HL-60/S4 treated with phorbol 12-myristate 13-acetate at 8.2 ng/mL for 4 days and 3 days (cell line): ENCODE results near the gene HPN.
"Not testable (repeated sequence)": the region's sequence is repeated elsewhere in the genome, so short reads cannot be mapped to it uniquely, and the experiment has no call there.

ENCODE experiments used
- in situ Hi-C: fragments of 300-500 bp; cut with MboI; formaldehyde crosslinking; loops from 2 replicates; pipeline ENCODE4 v1.15.0; 2022; ENCODE audit warnings: low sequenced_read_pairs

Gene HPN

GRCh38 chr19:35008891-35009341, 32.6 kb upstream of the HPN start:
- in situ Hi-C loops: no loop called here

GRCh38 chr19:35009424-35010415, 31.8 kb upstream of the HPN start:
- in situ Hi-C loops: no loop called here

DNA sequence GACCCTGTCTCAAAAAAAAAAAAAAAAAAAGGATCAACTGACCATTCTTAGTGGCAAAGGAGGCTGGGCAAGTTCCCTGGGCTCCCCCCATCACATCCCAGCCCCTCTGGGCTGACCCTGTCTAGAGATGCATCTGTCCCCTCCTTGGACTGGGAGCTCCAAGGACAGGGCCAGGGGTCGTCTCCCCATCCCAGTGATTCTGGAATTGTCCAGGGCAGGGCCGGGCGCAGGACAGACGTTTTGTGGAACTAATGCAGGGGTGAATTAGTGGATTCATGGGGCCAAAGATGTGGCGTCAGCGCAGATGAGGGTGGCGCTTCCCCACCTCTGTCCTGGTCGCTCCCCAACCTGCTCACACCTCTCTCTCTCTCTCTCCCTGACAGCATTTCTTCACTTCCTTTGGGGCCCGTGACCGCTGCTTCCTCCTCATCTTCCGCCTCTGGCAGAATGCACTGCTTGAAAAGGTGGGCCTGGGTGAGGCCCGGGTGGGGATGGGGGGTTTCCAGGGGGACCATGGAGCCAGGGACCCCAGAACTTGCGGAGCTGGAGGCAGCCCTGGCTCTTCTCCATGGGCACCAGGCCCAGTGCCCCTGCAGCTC, 30.3 kb upstream of the HPN start:
- in situ Hi-C loops: no loop called here

- in situ Hi-C loops: no loop called here
Measured at GRCh38 chr19:35011737-35012682, 29.5 kb upstream of the HPN start.

GRCh38 chr19:35013041-35013819, 28.3 kb upstream of the HPN start:
- in situ Hi-C loops: no loop called here

- in situ Hi-C loops: no loop called here
Measured at GRCh38 chr19:35013820-35014754, 27.4 kb upstream of the HPN start.

- in situ Hi-C loops: not testable (repeated sequence)
Measured at GRCh38 chr19:35014774-35015173, 26.7 kb upstream of the HPN start.

DNA sequence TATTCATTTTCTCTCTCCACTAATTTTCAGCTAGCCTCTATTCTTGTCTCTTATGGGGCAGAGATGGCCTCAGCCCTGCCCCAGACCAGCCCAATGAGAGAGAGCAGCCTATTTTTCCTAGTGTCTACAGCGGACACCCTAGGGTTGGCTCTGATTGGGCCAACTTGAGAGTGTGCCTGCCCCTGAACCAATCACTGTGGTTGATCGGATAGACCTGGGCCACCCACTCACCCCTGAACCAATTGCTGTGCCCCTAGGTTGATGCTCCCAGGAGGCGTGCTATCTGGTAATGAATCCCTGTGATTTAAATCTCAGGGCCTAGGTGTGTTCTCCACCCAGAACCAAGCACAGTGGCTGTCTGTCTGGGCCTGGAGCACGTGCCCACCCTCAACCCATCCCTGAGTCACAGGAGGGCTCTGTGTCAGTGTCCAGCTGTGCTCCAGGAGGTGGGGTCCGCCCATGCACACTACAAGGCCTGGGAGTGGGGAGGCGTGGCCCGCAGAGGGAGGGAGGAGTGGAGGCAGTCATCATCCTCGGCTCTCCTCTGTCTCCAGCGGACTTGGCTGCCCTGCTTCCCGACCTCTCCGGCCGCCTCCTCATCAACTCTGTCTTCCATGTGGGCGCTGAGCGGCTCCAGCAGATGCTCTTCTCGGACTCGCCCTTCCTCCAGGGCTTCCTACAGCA, 26.1 kb upstream of the HPN start:
- in situ Hi-C loops: no loop called here

DNA sequence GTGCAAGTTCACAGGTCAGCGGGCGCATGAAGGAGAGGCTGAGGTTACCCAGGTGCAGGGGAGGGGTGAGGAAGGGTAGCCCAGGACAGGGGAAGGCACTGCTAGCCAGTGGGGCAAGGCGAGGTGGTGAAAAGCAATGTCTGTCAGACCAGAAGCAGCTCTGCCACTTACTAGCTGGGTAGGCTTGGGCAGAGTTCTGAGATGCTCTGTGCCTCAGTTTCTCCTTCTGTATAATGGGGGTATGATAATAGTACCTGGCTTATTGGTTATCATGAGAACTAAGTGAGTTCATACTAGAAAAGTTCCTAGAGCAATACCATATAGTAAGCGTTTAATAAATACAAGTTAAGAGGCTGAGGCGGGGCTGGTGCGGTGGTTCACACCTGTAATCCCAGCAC, 25.6 kb upstream of the HPN start:
- in situ Hi-C loops: no loop called here

DNA sequence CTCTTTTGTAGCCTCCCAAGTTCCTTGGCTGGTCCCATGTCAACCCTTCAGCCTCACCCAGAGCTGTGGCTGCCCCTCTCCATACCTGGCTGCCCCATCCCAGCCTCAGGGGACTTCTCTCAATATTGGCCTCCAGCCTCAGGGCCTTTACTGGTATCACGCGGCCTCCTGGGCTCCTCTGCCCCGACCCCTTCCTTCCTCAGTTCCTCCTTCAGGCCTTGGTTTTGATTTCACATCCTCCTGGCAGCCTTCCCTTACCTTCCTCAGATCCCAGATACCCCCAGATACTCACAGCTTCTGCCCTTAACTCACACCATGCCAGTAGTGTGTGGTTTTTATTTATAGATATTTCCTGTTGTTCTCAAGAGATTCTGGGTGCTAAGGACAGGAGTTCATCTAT, 24.0 kb upstream of the HPN start:
- in situ Hi-C loops: no loop called here

DNA sequence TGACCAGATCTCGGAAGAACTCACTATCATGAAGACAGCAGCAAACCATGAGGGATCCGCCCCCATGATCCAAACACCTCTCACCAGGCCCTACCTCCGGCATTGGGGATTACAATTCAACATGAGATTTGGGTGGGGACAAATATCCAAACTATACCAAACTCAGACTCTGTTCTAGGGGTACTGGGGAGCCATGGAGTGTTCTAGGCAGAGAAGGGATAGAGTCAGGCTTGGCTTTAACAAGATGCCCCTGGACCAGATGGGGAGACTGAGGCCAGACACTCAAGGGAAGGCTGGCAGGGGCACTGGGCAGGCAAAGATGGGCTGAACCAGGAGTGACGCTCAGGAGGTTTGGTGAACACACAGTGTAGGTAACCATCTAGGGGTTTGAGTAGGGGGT, 23.1 kb upstream of the HPN start:
- in situ Hi-C loops: no loop called here

DNA sequence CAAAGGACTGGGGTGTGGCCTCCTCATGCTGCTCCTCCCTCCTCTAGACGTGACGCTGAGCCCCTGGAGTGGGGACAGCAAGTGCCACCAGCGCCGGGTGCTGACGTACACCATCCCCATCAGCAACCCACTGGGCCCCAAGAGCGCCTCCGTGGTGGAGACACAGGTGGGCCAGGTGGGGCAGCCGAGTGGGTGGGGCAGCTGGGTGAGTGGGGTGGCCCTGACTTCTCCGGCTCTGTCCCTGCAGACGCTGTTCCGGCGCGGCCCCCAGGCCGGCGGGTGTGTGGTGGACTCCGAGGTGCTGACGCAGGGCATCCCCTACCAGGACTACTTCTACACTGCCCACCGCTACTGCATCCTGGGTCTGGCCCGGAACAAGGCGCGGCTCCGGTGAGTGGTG, 22.4 kb upstream of the HPN start:
- in situ Hi-C loops: no loop called here

DNA sequence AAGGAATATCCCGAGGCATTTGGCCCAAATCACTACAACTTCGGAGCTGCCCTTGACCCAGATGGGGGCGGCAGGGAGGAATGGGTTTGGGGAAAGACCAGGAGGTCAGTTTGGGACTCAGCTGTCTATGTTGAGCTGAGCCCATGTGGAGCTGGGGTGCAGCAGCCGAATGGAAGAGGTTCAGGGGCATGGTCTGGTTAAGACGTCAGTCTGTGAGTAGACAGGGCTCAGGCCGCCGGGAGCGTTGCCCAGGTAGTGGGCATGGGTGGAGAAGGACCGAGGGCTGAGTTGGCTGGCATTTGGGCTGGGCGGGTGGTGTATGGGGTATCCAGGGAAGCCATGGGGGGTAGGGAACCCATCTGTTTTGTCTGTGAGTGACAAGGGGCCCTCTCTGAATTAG, 20.5 kb upstream of the HPN start:
- in situ Hi-C loops: no loop called here

DNA sequence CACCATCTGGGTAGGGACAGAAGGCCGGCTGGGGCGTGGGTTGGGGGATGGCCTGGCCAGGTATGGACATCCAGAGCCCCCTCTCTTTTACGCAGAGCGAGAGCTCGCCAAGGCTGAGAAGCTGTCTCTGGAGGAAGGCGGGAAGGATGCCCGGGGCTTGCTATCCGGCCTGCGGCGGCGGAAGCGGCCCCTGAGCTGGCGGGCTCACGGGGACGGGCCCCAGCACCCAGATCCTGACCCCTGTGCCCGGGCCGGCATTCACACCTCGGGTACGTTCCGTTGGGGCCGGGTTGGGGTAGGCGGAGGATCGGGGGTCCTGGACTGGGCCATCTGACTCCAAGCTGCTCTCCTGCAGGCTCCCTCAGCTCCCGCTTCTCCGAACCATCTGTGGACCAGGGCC, 19.9 kb upstream of the HPN start:
- in situ Hi-C loops: no loop called here

GRCh38 chr19:35022460-35022859, 19.1 kb upstream of the HPN start:
- in situ Hi-C loops: no loop called here

- in situ Hi-C loops: no loop called here
Measured at GRCh38 chr19:35023428-35023827, 18.1 kb upstream of the HPN start.

GRCh38 chr19:35024095-35024494, 17.4 kb upstream of the HPN start:
- in situ Hi-C loops: no loop called here

DNA sequence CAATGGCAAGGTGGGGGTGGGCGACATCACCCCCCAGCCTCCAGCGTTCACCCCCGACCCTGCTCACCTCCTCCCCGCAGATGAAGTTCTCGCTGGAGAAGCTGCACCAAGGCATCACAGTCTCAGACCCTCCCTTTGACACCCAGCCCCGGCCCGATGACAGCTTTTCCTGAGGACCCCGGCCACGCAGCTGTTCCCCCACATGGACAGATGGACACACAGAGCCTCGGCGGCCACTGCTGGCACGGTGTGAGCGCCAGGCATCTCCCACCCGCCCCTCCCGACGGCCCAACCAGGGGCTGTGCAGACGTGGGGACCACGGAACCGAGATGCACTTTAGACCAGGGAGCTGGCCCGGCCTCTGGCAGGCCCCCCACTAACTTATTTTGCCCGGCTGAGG, 15.6 kb upstream of the HPN start:
- in situ Hi-C loops: no loop called here

DNA sequence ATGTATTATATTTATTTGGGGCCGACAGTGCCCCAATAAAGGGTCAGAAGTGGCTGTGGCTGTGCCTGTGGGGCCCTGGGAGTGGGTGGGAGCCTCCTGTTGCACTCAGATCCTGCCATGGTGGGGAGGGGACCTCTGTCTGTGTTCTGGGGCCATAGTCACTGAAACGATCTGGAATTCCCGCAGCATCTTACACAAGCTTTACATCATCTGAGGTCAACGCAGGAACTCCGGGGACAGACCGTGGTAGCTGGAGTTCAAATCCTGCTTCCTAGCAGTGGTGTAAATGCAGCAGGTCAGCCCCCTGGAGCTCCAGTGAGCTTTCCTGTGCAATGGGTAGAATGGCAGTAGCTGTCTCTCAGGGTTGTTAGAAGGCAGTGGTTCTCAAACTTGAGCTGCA, 15.1 kb upstream of the HPN start:
- in situ Hi-C loops: no loop called here
